ENCODE data around the gene EVA1C. TPM values are rescaled to one million over a fixed set of nuclear protein-coding genes. Genes with fewer than 3 reads are reported as not detected.
A peak's percentile ranks its signal among the peaks of the same experiment; 100 is the strongest.

EVA1C gene
- total RNA-seq, 1 experiment from 2014 or later: 29.3 TPM

GRCh38 chr21:32391755-32392154 lies 20.8 kb upstream of the EVA1C start:
- H3K79me2 ChIP-seq (ENCODE audit: insufficient read depth, low read length): peaks cover 56% of the 10 kb centered on the region
- ATAC-seq (no peak), DNase-seq (ENCODE audit: low read depth, low spot score) (no peak)
- no peak overlapping the region for H3K27ac ChIP-seq (ENCODE audit: low read depth, low read length)
- ChIA-PET CTCF (interaction anchor here (1.5 to 1.9 kb wide), 2 partner anchors 10 to 12 kb away, joined by 4 to 9 read pairs; no protein-coding TSS in a partner anchor), RAD21 (ENCODE audit: low non-redundant PET in 1 of 2, low total read pairs in 2 of 2, uncharacterized antibody in 2 of 2, unreplicated experiment in 2 of 2) (no interaction called here), POLR2A (no interaction called here)
- intact Hi-C loops (cut with micrococcal nuclease): no loop called here
- peak overlapping the region; percentile 90 for H3K4me2 ChIP-seq (ENCODE audit: low read length)
- peaks cover 6% of the 10 kb centered on the region; the same call in 1 of the 2 replicates for H4K20me1 ChIP-seq (ENCODE audit: insufficient read depth)
- no peak for TF ChIP-seq ATF3 (IDR thresholded peaks at IDR 0.05)
- no peak for TF ChIP-seq CBX3 (IDR thresholded peaks at IDR 0.05; ENCODE audit: low read depth)
- no peak for TF ChIP-seq POLR2AphosphoS5 (IDR thresholded peaks at IDR 0.05; ENCODE audit: low read depth, low read length)
- TF ChIP-seq YY1 (IDR thresholded peaks at IDR 0.05; ENCODE audit: extremely low read depth, insufficient replicate concordance, low read depth, low read length): no peak
- TF ChIP-seq SP1 (IDR thresholded peaks at IDR 0.05; ENCODE audit: low read depth): no peak
- TF ChIP-seq JUND (IDR thresholded peaks at IDR 0.05): no peak
- no peak for TF ChIP-seq EGR1 (IDR thresholded peaks at IDR 0.05; ENCODE audit: low read depth)
- TF ChIP-seq CEBPB (IDR thresholded peaks at IDR 0.05; ENCODE audit: low read depth): no peak
- no peak for TF ChIP-seq ZNF274 (IDR thresholded peaks at IDR 0.05; ENCODE audit: low read depth, low read length)
- no peak for TF ChIP-seq REST (IDR thresholded peaks at IDR 0.05; ENCODE audit: low read depth)
- no peak for TF ChIP-seq EZH2phosphoT487 (IDR thresholded peaks at IDR 0.05; ENCODE audit: borderline replicate concordance)
- no peak for TF ChIP-seq SRF (IDR thresholded peaks at IDR 0.05; ENCODE audit: low read depth)
- no peak for TF ChIP-seq FOSL1 (IDR thresholded peaks at IDR 0.05; ENCODE audit: low read depth)
- no peaks in the 10 kb centered on the region for H3K9me2 ChIP-seq (ENCODE audit: insufficient read depth)
- BruUV-seq (replicated peaks): no TSS peak
- no peaks in the 10 kb centered on the region for H3K27me3 ChIP-seq (ENCODE audit: insufficient read depth, low read length)
- peak overlapping the region; percentile 82 for H3K9ac ChIP-seq (ENCODE audit: low read length)
- no peaks in the 10 kb centered on the region for H3K9me3 ChIP-seq (ENCODE audit: control insufficient read depth in 1 of 2, insufficient read depth in 1 of 2, low read depth in 1 of 2, low read length in 2 of 2)
- peak overlapping the region; percentile 97 for H3K4me3 ChIP-seq (replicated peaks in 1 of 2; ENCODE audit: low read depth in 1 of 2, low read length in 2 of 2)
- peaks cover 15 to 31% of the 10 kb centered on the region in 2 experiments; a peak in 3 of 4 replicates for H3K4me1 ChIP-seq (ENCODE audit: control insufficient read depth in 1 of 2, insufficient read depth in 2 of 2, low read length in 2 of 2)
- peaks cover 8 to 9% of the 10 kb centered on the region in 2 experiments; a peak in 2 of 4 replicates for H3K36me3 ChIP-seq (ENCODE audit: control insufficient read depth in 1 of 2, insufficient read depth in 2 of 2, low read length in 2 of 2)
- H2AFZ ChIP-seq (ENCODE audit: low read depth, low read length, poor library complexity, severe bottlenecking): no peak overlapping the region

All from HCT116 (cell line).